ENCODE data around the gene MIEN1.

The MIEN1 gene

GRCh38 chr17:39696731-39697130 lies 33.6 kb downstream of the MIEN1 start:
- TF ChIP-seq CTCF (IDR thresholded peaks at IDR 0.05; ENCODE audit: control extremely low read depth, extremely low read depth, low read depth, missing control alignments): no peak
- ChIA-PET POLR2A (no interaction called here), CTCF (interaction anchor here (1.6 to 2.2 kb wide), 6 partner anchors 9 to 75 kb away, joined by 3 to 12 read pairs (median 6); partner anchors contain the start of genes MIEN1 and PGAP3)
- DNase-seq (ENCODE audit: extremely low spot score): no peak

DNA sequence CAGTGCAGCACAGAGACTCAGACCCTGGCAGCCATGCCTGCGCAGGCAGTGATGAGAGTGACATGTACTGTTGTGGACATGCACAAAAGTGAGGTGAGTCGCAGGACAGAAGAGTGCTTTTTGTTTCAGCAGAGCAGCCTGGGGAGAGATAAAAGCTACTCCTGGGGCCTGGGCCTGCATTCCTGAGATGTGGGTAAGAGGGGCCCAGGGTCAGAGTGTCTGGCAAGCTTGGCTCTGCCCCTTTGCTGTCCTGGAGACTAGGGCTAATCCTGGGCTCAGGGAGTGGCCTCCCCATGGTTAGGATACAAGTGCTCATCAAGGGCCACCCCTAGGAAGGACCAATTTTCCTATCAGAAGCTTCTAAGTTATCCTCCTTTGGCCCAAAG lies 35.2 kb downstream of the MIEN1 start:
- CTCF ChIA-PET: interaction anchor here (0.7 to 2.7 kb wide), 5 partner anchors 9 to 41 kb away, joined by 3 to 12 read pairs (median 4); no protein-coding TSS in a partner anchor
- no peak for DNase-seq (ENCODE audit: extremely low spot score)
- POLR2A ChIA-PET: interaction anchor here (0.6 kb wide), 1 partner anchor 28 kb away, joined by 4 read pairs; no protein-coding TSS in a partner anchor
- TF ChIP-seq CTCF (IDR thresholded peaks at IDR 0.05; ENCODE audit: control extremely low read depth, extremely low read depth, low read depth, missing control alignments): no peak

- CTCF ChIA-PET: interaction anchor here (1.4 to 2.7 kb wide), 4 partner anchors 8 to 41 kb away, joined by 3 to 12 read pairs (median 6); no protein-coding TSS in a partner anchor
- no peak for TF ChIP-seq CTCF (IDR thresholded peaks at IDR 0.05; ENCODE audit: control extremely low read depth, extremely low read depth, low read depth, missing control alignments)
- POLR2A ChIA-PET: no interaction called here
- DNase-seq (ENCODE audit: extremely low spot score): no peak
Observed at GRCh38 chr17:39694593-39694992, 35.7 kb downstream of the MIEN1 start.

DNA sequence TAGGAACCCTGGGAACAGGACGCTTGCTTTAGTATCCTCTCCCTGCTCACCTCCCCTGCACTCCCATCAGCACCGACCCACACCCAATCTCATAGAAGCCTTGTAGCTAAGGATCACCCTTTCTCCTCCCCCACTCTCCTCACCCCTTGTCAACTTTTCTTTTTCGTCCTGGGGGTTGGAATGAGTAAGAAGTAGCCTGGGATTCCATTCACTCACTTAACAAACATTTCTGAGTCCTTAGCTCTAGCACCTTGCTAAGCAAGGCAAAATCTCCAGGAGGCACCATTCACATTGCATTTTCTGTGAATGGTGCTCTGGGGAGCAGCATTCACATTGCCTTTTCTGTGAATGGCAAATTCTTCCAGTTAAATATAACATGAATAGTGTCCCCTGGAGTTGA lies 41.4 kb downstream of the MIEN1 start:
- no peak for TF ChIP-seq CTCF (IDR thresholded peaks at IDR 0.05; ENCODE audit: control extremely low read depth, extremely low read depth, low read depth, missing control alignments)
- ChIA-PET CTCF (interaction anchor here (1.3 to 3.0 kb wide), 5 partner anchors 8 to 67 kb away, joined by 5 to 15 read pairs (median 7); partner anchors contain the start of gene MIEN1), POLR2A (interaction anchor here (0.6 to 0.7 kb wide), 2 partner anchors 31 to 44 kb away, joined by 4 to 5 read pairs; no protein-coding TSS in a partner anchor)
- DNase-seq (ENCODE audit: extremely low spot score): no peak

DNA sequence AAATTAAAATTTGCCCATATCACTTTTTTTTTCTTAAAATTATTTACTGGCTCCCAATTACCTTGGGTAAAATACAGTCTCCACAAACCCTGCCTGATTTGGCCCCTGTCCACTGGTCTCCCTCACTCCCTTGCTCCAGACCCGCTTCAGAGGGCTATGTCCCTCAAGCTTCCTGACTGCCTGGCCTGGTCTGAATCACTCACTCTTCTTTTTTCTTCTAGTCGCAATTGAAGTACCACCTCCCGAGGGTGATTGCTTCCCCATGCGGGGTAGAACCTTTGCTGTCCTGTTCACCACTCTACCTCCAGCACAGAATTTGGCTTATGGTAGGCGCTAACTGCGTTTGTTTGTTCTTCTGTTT lies 41.9 kb downstream of the MIEN1 start:
- DNase-seq (ENCODE audit: extremely low spot score): no peak
- no peak for TF ChIP-seq CTCF (IDR thresholded peaks at IDR 0.05; ENCODE audit: control extremely low read depth, extremely low read depth, low read depth, missing control alignments)
- POLR2A ChIA-PET: interaction anchor here (0.5 to 0.9 kb wide), 2 partner anchors 12 to 29 kb away, joined by 3 to 5 read pairs; no protein-coding TSS in a partner anchor
- CTCF ChIA-PET: interaction anchor here (1.0 to 3.0 kb wide), 10 partner anchors 9 to 67 kb away, joined by 3 to 15 read pairs (median 6); partner anchors contain the start of genes MIEN1 and PNMT

DNA sequence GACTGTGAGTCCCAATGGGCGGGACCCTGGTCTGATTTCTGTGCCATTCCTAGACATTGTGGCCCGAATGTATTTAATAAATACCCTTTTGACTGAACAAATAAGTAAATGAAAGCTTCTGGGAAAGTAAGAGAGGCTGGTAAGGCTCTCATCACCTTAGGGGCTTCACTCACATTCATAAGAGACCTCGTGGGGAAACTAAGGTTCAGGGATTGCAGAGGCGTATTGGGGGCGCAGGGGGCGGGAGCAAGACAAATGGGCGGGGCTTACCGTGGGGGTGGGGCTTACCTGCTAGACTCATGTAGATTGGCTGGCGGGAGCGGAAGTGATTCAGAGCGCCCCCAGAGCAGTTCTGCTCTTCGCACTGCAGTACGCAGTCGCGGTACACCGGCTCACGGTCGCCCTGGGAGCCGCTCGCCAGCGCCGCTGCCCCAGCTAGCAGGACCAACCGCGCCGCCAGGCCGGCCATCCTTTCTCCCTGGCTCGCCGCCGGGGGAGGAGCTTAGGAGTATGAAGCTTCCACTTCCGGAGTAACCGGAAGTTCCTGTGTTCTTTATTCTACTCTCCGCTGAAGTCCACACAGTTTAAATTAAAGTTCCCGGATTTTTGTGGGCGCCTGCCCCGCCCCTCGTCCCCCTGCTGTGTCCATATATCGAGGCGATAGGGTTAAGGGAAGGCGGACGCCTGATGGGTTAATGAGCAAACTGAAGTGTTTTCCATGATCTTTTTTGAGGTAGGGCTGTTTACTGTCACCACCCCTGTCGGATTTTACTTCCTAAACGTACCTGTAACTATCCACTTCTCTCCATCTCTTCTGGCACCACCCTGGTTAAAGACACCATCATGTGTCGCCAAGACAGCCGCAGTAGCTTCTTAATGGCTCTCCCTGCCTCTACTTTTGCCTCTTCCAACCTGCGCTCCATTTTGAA lies 42.5 kb downstream of the MIEN1 start, which contains the start of gene PGAP3:
PGAP3 (minus strand) TSS at position 512 of the 929 bp plus-strand sequence; CDS start at position 469, 43 bp downstream.
- no peak for TF ChIP-seq CTCF (IDR thresholded peaks at IDR 0.05; ENCODE audit: control extremely low read depth, extremely low read depth, low read depth, missing control alignments)
- POLR2A ChIA-PET: interaction anchor here (0.5 to 0.9 kb wide), 2 partner anchors 13 to 28 kb away, joined by 3 to 5 read pairs; no protein-coding TSS in a partner anchor
- DNase-seq (ENCODE audit: extremely low spot score): peak; percentile 94

More for the DNA sequence above, 42.5 kb downstream of the MIEN1 start, which contains the start of gene PGAP3:
- CTCF ChIA-PET: interaction anchor here (0.9 to 3.0 kb wide), 10 partner anchors 9 to 66 kb away, joined by 3 to 15 read pairs (median 6); partner anchors contain the start of genes MIEN1 and PNMT

Data from GM10248 (cell line).